Measurements from ENCODE around the gene GABRA4.

The GABRA4 gene

GRCh38 chr4:46977245-46977644 is 16.1 kb downstream of the GABRA4 start:
- DNase-seq, result no peak

- DNase-seq, result no peak
Measured at GRCh38 chr4:46975812-46976553, 17.4 kb downstream of the GABRA4 start.

GRCh38 chr4:46974891-46975543 is 18.4 kb downstream of the GABRA4 start:
- DNase-seq, result no peak

GRCh38 chr4:46968847-46969246 is 24.5 kb downstream of the GABRA4 start:
- no peak for DNase-seq

- no peak for DNase-seq
Measured at GRCh38 chr4:46967631-46968030, 25.8 kb downstream of the GABRA4 start.

GRCh38 chr4:46958742-46959488 is 34.5 kb downstream of the GABRA4 start:
- DNase-seq, result no peak

- no peak for DNase-seq
Measured at GRCh38 chr4:46956451-46956850, 36.9 kb downstream of the GABRA4 start.

- DNase-seq, result no peak
Measured at GRCh38 chr4:46955601-46956000, 37.8 kb downstream of the GABRA4 start.

GRCh38 chr4:46954643-46955042 is 38.7 kb downstream of the GABRA4 start:
- DNase-seq, result no peak

- no peak for DNase-seq
Measured at GRCh38 chr4:46953564-46953963, 39.8 kb downstream of the GABRA4 start.

- no peak for DNase-seq
Measured at GRCh38 chr4:46952451-46952850, 40.9 kb downstream of the GABRA4 start.

- DNase-seq, result no peak
Measured at GRCh38 chr4:46950826-46951225, 42.6 kb downstream of the GABRA4 start.

- no peak for DNase-seq
Measured at GRCh38 chr4:46949822-46950221, 43.6 kb downstream of the GABRA4 start.

- no peak for DNase-seq
Measured at GRCh38 chr4:46947541-46947940, 45.8 kb downstream of the GABRA4 start.

- DNase-seq, result no peak
Measured at GRCh38 chr4:46946919-46947536, 46.4 kb downstream of the GABRA4 start.

- DNase-seq, result no peak
Measured at GRCh38 chr4:46945062-46945461, 48.3 kb downstream of the GABRA4 start.

GRCh38 chr4:46944345-46944744 is 49.0 kb downstream of the GABRA4 start:
- DNase-seq, result no peak

- DNase-seq, result peak; percentile 4
Measured at GRCh38 chr4:46937493-46937892, 55.9 kb downstream of the GABRA4 start.

- DNase-seq, result no peak
Measured at GRCh38 chr4:46934726-46935125, 58.7 kb downstream of the GABRA4 start.

GRCh38 chr4:46933686-46934085 is 59.7 kb downstream of the GABRA4 start:
- DNase-seq, result no peak

- peak; percentile 26 for DNase-seq
Measured at GRCh38 chr4:46931981-46932380, 61.4 kb downstream of the GABRA4 start.

GRCh38 chr4:46930891-46931290 is 62.5 kb downstream of the GABRA4 start:
- DNase-seq, result no peak

- no peak for DNase-seq
Measured at GRCh38 chr4:46927201-46927600, 66.2 kb downstream of the GABRA4 start.

Measured in fibroblast of skin of right biceps (primary cell).